HG03571 (cell line): Measurements from ENCODE around the gene SFPQ.
"Not testable (repeated sequence)": the region's sequence is repeated elsewhere in the genome, so short reads cannot be mapped to it uniquely, and the experiment has no call there.

ENCODE experiments used
- ATAC-seq: cut with Tn5 transposase; IDR thresholded peaks from one replicate; pipeline ENCODE4 v1.9.1; 2021; ENCODE audit not compliant: unreplicated experiment

SFPQ gene

DNA sequence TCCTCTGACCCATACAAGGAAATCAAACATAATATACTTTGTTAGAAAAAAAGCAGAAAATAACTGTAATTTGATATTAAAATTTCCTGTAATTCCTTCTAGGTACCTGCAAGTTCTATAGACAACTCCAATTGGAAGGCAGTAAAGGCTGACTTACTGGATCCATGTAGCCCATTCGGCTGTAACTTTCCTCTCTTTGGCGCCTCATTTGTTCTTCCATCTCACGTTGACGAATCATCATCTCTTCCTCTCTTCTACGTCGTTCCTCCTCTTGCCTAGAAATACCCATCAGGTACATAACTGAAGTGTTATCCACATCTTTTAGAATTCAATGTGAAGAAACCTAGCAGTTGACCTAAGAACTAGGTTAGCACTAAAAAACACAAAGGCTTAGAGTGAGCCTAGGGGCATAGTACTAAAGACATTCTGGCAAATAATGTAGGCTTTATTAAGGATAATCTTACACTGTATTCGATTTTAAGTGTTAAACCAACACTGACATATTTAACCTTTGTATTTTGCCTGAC lies 5.1 kb downstream of the SFPQ start:
- no peak for ATAC-seq

DNA sequence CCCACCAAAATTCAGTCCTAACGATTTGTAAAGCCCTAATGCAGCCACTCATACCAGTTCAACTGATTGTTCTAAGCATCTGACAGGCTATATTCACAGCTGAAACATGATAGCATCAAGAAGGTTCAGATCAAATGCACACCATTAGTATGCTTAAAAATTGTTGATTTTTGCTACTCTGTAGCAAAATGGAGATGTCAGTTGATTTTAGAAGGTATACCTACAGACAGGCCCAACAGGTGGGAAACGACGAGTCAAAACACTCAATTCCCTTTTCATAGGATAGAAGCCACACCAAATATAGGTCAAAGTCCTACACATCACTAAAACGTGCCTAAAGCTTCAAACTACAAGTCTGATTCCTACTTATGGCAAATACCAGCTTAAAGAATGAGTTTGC lies 6.7 kb downstream of the SFPQ start:
- no peak for ATAC-seq

DNA sequence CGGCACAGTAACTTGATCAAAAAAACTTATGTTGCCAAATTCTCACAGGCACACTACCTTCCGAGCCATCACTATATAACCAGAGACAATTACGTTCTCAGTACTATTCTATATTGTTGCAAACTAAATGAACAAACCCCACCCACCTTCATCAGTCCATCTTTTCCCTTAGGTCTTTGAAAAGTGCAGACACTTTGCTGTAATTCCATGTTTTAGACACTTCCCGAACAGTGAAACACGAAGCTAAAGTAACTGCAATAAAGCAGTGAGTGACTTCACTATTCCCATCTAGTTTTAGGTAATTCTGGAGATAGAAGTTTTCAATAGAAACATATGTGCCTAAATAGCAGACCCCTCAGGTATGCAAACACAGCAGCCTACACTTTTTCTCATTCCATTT lies 7.7 kb downstream of the SFPQ start:
- ATAC-seq: no peak

DNA sequence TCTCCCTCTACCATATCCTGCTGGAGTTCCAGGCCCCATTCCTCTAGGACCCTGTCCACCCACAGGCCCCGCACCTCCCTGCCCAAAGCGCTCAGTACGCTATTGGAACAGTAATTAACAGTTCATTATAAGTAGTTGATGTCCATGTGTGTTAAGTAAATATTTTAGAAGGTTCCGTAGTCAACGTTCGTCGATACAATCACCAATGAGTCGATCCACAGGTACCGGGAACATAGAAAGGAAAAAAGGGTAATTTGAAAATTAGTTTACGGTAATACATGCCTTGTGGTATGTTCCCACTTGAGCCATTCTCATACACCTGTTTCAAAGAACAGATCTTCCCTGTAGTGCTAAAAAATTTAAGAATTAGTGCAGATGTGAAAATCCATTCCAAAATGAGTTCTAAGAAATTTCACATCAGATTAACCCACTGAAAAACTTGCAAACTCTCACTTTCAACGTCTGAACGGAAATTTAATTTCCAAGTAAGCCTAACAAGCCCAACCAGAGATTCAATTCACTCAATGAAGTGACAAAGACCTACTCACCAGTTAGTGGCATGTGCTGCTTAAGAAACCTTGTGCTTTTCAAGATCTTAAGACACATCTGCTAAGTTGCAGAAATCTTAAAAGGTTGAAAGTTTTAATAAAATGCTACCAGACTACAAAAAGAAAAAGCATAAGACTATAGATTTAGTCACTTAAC lies 8.3 kb downstream of the SFPQ start:
- ATAC-seq: no peak

DNA sequence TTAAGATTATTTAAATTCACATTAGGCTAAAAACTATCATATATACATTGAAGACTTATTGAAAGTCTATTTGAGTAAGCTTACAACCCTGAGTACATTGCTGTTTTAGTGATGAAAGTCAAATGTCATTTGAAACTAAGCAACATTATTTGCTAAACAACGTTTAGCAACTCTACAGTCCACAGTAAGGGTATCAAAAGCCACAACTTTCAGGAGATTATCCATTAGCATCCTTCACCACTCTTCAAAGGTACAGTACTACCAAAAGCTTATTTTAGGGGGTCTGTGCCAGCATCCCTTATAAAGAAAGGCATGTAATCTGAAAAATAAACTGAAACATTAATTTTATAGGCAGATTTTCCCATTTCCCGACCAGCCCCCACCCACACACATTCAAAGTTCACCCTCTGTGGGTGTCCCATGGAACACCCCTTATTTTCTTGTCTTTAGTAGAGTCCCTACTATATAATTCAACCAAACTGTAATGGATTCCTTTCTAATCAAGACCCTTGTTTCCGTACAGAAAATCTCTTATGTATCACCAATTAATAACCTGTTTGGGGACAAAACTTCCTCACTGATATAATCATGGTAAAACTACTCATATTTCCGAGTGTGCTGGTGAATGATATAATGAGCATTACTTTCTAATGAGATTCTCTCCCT lies 11.0 kb downstream of the SFPQ start:
- ATAC-seq: no peak

DNA sequence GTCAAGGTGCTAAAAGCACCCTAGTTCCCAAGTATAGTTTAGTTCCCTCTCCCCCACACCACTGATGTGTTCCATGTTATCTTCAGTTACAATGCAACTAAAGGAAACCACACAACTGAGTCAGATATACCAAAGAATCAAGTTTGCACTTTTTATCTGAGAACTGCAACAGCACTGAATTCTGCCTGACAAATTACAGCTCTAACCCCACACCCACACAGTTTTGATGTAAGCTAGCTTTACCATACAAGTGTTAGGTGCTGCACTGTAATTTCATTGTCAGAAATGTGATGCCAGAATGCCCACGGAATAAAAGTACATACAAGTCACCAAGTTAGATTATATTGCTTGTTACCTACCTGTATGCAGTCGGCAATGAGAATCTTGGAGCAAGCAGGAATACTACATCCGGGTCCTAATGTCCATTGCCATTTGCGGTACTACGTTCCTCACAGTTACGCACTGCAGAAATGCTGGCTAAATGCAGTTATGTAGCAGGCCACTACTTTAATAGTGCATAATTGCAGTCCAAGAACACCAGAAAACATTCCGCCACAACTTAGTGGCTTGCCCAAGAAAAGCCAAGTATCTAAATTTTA lies 12.1 kb downstream of the SFPQ start:
- no peak for ATAC-seq

DNA sequence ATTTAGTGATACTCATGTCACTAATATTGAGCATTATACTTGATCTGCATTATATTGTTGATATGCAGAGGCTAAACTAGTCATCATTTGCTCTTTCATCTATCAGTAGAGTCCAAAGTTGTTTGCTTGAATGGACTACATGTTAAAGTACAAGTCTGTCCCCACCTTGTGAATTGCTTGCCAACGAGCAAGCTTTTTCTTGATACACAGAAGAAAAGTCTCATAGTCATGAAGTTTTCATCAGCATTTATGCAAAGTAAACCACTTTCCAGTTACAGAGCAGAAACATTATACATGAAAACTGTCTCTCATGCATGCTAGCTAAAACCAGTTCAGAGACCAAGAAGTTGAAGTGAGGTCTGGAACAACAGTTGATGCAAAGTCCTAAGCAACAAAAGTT lies 13.0 kb downstream of the SFPQ start:
- no peak for ATAC-seq

DNA sequence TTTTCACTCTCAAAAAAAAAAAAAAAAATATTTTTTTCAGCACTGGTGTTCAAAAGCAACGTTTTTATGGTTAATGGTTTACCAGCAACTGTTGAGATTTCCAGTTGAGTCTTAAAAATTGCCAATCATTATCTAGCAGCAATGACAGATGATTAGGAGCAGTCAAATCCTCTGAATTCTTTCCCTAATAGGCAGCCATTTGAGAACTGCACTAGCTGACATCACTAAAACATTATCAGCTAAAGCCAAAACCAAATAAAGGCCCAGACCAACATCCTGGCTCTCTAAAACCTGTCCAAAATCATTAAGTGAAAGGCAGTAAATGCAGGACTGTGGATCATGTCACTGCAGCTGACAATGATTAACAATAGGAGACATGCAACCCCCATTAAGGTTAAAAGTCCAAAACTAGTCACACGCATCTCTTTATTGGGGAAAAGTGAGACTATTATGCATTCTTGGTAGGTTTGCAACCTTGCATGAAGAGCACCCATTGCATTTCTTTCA lies 14.0 kb downstream of the SFPQ start:
- ATAC-seq: no peak

DNA sequence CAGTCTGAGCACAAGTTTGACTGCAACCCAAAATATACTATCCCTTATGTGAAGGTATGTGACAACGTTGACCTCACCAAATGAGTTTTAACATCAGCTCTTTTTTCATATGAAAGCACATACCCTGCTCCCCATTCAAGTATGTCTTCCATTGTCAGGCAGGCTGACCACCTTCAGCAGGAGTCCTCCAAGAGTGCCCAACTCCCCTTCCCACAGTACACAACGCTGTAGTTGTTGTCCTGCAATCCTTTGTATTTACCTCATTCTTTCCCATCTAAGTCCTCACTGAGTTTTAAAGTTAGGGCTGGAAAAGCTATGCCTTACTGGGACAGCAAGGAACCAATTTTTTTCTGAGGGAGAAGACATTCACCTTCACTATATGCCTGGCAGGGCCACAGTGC lies 14.7 kb downstream of the SFPQ start:
- no peak for ATAC-seq

DNA sequence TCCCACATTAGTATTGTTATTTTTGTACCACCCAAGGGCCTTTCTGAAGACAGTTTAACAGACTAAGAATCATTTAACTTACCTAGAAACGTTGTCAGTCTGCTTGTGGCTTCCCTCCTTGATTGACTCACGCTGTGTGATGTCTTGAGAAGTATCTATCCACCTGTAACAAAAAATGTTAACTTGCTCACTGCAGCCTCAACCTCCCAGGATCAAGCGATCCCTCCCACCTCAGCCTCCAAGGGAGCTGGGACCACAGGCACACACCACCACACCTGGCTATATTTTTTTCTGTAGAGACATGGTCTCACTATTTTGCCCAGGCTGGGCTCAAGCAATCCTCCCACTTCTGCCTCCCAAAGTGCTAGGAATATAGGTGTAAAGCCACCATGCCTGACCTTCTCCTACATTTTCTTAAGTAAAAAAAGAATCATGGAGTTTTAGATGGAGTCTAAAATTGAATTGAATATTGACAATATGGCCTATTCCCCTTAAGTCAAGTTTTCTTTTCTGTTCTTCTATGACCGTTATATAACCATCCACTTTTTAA lies 15.6 kb downstream of the SFPQ start:
- ATAC-seq: no peak

DNA sequence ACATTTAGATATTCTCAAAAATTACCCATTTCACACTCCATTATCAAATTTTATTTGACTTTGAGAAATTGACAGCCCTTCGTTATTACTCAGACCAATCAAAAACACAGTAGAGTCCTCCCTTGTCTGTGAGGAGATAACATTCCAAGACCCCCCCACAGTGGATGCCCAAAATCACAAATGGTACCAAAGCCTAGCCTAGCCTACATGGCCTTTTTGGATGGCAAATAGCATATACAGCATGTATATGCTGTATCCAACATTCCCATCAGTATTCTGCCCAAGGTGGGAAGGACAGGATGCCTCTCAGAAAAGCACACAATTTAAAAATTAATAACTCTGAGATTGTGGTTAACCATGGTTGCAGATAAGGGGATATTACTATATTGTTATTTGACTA lies 17.3 kb downstream of the SFPQ start:
- ATAC-seq: no peak

DNA sequence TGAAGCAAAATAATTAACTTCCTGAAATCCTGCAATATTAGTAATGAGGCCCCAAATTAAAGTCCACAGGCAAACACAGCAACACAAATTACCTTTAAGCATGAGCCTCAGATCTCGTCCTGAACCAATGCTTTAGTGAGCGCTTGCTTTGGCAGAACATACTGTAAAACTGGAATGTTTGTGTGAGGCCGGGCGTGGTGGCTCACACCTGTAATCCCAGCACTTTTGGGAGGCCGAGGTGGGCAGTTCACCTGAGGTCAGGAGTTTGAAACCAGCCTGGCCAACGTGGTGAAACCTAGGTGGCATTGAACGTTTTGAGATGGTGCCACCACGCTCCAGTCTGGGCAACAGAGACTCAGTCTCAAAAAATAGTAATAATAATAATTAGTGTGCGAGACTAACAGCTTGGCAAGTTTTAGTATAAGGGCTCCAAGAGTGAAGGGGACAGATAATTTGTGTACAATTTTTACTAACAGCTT lies 17.8 kb downstream of the SFPQ start:
- ATAC-seq: no peak

DNA sequence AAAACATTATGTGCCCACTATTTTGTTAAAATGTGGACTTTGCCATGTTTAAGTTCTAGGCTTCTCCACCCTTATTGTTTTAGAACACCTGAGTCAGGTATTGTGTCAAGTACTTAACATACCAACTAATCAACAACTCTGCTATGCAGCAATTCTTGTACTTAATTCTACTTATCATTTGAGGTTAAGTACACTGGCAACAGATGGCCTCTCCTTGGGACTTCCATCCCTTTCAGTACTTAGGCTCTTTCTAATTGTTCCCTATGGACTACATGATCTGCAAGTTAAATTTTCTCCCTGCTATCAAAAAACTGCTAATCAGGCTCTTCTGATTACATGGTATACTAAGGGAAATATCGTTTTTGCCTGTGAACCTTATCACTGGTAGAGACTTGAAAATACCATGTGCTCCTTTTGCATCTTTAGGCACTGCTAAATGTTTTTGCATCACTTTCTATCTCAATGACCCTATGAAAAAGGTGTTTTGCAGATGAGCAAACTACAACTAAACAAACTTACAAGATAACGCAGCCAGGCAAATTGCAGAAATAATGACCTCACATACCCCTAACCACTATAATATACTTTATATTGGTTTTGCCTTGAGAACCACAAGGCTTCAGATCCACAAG lies 18.9 kb downstream of the SFPQ start:
- no peak for ATAC-seq

DNA sequence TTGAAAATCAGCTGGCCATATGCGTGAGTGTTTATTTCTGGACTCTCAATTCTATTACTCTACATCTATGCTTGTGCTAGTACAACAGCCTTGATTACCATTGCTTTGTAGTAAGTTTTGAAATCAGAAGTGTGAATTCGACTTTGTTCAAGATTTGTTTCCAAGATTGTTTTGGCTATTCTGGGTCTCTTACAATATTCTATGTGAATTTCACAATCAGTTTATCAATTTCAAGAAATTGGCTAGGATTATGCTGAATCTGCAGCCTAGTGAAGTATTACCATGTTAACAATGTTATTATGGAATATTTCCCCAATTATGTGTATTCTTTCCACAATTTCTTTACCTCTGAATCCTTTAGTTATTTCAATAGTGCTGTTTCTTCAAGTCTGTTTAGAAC lies 19.5 kb downstream of the SFPQ start:
- no peak for ATAC-seq

DNA sequence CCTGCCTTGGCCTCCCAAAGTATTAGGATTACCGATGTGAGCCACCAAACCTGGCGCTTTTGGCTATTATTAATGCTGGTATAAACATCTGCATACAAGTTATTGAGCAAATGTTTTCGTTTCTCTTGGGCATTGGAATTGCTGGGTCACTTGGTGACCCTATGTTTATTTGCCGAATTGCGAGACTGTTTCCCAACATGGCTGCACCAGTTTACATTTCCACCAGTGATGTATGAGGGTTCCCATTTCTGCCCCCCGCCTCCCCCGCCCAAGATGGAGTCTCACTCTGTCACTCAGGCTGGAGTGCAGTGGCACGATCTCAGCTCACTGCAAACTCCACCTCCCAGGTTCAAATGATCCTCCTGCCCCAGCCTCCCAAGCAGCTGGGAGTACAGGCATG lies 20.9 kb downstream of the SFPQ start:
- ATAC-seq: no peak

DNA sequence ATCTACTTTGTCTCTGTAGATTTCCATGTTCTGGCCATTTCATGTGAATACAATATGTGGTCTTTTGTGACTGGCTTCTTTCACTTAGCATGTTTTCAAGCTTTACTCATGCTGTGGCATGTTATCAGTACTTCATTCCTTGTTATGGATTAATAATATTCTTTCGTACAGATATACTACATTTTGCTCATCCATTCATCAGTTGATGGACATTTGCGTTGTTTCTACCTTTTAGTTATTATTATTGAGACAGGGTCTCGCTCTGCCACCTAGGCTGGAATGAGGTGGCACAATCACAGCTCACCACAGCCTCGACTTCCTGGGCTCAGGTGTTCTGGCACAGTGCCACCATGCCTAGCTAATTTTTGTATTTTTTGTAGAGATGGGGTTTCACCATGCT lies 21.4 kb downstream of the SFPQ start:
- ATAC-seq: no peak

DNA sequence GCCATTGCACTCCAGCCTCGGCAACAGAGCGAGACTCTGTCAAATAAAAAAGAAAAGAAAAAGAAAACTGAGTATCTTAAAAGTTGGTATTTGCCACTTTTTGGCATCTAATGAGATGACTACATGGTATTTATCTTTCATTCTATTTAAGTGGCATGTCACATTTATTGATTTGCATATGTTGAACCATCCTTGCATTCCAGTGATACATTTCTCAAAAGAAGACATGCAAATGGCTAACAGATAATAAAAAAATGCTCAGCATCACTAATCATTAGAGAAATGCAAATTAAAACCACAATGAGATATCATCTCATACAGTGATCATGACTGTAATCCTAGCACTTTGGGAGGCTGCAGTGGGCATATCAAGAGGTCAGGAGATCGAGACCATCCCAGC lies 28.1 kb downstream of the SFPQ start:
- no peak for ATAC-seq

DNA sequence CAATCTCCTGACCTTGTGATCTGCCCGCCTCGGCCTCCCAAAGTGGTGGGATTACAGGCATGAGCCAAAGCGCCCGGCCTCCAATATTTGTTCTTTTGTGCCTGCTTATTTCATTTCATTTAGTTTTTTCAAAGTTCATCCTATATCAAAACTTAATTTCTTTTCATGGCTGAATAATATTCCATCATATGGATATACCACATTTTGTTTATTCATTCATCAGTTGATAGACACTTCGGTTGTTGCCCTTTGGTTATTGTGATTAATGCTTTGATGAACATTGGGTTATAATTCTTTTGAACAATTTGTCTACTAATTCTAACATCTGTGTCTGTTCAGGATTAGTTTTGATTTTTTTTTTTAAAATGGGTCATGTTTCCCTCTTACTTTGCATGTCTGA lies 41.7 kb downstream of the SFPQ start:
- ATAC-seq: no peak

DNA sequence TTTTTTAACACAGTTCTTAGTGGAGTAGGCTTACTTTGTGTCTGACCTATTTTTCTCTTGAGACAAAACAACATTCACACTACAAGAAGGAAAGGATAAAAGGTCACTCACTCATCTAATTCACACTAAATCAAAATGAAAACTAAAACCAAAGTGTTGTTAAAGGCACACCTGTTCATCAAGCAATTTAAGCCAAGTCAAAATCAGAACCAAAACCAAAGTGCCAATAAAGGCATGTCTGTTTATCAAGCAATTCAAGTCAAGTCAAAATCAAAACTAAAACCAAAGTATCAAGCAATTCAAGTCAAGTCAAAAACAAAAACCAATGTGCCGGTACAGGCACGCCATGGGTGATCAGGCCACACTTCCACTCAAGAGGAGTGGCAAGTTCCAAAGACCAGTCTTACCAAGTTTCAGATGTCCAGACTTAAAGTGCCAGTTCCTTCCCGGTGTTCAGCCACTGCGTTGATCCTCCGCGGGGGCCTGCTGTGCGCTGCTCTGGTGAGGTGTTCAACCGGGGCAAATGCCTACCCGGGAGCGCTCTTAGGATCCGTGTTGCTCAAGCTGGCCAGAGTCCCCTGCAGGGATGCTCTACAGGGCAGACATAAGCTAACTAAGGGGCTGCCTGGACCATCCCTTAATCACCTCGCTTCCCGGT lies 46.9 kb downstream of the SFPQ start:
- ATAC-seq: not testable (repeated sequence)

DNA sequence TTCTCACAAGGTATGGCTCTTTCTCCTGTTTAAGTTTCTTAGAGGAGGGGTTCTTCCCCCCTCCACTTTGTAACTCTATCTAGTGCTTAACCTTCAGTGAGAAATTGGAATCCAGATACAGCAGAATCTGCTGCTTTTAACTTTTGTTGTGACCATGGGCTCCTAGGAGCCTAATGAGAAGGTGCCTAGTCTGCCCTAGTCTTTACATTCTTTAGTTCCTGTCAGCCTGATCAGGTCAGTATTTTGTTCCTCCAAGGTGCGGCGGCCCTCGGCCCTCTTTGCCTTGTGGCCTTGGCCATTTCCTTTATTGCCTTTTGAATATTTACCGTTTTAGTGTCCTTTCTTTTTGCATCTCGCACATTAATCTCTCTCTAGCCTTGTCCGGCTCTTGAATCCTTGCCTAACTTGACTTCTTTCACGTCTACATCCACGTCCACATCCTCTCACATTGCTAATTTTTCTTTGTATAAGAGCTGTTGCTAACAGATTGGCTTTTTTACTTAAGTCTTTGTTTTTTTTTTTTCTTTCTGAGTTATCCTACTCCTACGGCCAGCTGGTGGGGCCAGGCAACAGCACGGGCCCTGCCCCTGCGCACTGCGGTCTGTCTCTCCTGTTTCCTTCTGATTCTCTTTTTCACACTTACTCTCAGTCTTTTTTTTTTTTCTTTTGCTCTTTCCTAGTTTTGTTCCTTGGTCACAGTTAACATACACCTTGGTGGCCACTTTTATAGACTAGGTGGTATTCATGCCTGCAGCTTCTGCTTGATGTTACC lies 49.0 kb downstream of the SFPQ start:
- no peak for ATAC-seq
